ENCODE results near the gene ZNF10.

Gene ZNF10

DNA sequence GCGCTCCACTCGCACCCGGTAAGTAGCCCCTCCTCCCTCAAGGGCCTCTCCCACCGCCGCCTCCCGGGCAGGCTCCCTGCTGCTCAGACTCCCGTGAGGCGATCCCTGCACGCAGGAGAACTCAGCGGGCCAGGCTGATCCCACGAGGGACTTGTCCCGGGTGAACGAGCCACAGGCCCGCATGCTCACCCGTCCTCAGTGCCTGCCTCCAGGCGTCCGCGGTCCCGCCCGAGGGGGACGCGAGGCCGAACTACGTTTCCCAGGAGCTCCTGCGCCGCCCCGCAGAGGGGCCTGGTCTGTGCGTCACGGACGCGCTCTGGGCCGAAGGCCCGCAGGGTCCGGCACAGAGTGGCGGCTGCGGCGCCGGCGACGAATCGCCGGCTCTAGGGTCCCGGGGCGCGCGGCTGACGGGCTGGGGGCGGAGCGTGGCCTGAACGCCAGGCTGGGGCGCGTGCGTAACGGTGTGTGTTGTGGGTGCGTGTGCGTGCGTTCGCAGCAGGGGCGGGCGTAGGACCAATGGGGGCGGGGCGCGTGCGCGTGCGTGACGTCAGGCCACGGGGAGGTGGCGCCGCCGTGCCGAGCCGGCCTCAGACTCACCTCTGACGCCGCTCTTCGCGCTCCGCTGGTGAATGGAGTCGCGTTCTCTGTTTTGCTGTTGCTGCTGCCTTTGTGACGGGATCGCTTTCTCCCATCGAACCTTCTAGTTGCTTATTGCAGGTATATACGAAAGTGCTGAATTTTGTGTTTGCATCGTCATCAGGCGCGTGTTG, at the start of gene ZNF10, which contains the start of gene ZNF891:
Gene ZNF10, plus strand, starts transcription at position 590 of the 770 bp plus-strand sequence. CDS start 13,866 bp downstream, outside the sequence.
Gene ZNF891, minus strand, starts transcription at position 237 of the 770 bp plus-strand sequence. CDS start 8,356 bp downstream, outside the sequence.
- peak; percentile 95 for DNase-seq

DNA sequence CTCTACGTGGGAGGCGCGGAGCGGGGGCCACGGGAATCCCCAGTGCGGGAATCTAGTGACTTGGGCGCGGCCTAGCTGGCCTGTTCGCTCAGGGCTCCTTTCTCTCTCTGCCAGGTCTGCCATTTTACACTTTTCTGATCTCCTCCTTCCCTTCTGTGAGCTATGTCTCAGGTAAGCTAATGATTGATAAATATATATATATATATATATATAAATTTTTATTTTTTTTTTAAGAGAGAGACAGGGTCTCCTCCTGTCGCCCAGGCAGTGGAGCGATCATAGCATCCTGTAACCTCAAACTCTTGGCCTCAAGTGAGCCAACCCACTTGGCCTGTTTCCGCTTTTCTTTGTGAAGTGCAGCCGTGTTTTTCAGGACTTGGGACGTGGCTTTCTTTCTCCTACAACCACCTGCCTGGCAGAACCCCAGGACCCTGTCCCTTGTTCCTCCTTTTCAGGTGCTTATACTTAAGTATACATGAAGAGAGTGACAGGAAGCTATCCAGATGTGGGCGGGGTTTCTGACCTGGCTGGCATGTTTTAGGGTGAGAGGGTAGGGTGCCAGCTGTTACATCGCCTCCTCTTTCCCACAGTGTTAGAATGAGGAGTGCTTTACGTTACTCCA, 49.2 kb upstream of the ZNF10 start:
- no peak for DNase-seq

DNA sequence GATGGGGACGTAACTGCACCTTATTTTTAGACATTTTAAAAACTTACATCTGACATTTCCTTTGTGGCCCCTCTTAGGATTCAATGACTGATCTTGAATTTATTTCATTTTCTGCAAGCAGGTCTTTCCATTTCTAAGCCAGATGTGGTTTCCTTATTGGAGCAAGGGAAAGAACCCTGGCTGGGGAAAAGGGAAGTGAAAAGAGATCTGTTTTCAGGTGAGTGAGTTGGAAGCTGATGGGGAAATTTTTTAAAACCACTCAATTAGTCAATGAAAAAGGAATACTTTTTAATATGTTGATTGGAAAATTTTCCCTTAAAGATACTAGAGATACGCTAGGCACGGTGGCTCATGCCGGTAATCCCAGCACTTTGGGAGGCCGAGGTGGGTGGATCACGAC, 47.1 kb upstream of the ZNF10 start:
- DNase-seq, result no peak

DNA sequence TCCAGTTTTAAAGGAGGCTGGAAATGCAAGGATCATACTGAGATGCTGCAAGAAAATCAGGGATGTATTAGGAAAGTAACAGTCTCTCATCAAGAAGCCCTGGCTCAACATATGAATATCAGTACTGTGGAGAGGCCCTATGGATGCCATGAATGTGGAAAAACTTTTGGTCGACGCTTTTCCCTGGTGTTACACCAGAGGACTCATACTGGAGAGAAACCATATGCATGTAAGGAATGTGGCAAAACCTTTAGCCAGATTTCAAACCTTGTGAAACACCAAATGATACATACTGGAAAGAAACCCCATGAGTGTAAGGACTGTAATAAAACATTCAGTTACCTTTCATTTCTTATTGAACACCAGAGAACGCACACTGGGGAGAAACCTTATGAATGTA, 24.8 kb upstream of the ZNF10 start:
- no peak for DNase-seq

DNA sequence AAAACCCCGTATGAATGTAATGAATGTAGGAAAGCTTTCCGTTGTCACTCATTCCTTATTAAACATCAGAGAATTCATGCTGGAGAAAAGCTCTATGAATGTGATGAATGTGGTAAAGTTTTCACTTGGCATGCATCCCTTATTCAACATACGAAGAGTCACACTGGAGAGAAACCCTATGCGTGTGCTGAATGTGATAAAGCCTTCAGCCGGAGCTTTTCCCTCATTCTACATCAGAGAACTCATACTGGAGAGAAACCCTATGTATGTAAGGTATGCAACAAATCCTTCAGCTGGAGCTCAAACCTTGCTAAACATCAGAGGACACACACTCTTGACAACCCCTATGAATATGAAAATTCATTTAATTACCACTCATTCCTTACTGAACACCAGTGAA, 24.2 kb upstream of the ZNF10 start:
- DNase-seq, result no peak

DNA sequence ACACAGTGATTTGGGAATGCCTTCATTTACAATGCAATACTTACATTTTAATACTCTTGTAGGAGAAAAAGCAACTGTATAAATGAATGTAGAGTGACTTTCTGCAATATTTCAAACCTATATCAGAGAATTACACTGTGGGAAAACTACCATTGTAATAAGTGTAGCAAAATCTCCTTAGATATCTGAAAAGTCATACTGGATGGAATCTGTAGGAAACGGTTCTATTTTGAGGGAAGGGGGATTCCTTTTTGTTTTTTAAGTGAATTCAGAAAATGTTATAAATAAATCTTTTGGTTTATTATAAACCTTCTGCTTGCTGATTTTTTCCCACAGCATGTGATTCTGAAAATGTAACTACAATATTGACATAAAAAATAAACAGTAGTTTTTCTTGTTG, 23.3 kb upstream of the ZNF10 start:
- no peak for DNase-seq

DNA sequence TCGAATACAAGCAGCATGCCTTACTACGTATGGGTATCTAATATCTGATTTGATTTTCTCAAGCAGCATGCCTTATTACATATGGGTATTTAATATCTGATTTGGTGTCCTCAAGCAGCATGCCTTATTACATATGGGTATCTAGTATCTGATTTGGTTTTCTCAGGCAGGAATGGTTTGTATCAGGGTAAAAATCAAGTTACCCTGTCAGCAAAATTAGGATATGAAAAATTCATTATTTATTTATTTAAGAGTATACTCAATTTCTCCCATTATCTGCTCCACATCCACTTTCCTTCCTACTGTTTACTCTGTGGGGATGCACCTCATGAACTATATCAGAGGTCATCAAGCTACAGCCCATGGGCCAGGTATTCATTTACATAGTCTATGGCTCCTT, 22.3 kb upstream of the ZNF10 start:
- no peak for DNase-seq

DNA sequence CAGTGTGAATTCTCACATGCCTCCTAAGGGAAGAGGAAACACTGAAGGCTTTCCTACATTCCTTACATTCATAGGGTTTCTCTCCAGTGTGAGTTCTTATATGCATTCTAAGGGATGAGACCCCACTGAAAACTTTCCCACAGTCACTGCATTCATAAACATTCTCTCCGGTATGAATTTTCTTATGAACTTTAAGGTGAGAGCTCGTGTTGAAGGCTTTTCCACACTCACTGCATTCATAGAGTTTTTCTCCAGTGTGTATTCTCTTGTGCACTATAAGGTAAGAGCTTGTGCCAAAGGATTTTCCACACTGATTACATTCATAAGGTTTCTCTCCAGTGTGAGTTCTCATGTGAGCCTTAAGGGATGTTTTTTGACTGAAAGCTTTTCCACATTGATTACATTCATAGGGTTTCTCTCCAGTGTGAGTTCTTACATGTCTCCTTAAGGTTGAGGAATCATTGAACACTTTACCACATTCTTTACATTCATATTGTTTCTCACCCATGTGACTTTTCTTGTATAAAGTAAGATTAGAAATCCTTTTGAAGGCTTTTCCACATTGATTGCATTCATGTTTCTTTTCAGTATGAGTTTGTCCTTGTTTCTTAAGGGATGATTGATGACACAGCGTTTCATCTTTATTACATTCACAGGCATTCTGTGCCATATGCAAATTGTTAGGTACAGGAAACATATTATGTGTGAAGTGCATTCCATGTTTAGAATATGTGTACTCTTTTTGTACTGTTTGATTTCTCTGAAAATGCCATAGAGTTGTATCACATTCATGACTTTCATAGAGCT, 9.8 kb upstream of the ZNF10 start:
- DNase-seq, result no peak

DNA sequence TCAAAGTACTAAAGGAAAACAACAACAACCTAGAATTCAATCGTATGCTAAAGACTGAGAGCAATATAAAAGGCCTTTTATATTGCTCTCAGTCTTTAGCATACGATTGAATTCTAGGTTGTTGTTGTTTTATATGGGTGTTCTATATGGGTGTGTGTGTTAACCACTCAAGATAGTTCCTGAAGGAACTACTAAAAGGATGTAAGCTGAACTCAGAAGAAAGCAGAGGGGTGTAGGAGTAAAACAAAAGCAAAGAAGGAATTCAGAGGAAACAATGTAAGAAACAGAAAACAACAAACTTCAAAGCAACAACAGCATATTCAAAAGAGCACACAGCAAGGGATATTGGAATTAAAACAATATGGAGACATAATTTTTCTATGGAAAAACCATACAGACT, 5.8 kb upstream of the ZNF10 start:
- no peak for DNase-seq

DNA sequence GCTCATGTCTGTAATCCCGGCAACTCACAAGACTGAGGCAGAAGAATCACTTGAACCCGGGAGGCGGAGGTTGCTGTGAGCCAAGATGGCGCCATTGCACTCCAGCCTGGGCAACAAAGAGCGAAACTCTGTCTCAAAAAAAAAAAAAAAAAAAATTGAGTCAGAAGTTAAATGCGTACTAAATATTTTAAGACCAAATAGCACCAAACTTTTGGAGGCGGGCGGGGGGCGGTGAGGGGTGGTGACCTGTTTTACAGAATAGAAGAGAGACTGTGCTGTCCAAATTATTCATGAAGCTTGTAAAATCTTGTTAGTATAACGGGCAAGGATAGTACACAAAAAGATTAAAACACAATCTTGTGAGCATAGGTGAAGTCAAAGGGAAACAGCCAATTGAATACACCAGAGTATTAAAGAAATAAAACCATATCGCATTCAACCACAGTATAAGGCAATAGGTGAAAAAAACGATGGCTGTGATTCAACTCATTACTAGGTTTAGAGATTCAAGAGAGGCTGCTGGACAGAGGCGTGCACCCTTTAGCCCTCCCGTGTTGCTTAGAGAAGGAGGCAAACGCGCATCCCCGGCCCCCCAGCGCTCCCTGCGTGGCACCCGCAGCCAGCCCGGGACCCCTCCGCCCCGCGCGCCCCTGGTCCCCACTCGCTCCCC, 924 bp upstream of the ZNF10 start:
- DNase-seq, result peak; percentile 29

DNA sequence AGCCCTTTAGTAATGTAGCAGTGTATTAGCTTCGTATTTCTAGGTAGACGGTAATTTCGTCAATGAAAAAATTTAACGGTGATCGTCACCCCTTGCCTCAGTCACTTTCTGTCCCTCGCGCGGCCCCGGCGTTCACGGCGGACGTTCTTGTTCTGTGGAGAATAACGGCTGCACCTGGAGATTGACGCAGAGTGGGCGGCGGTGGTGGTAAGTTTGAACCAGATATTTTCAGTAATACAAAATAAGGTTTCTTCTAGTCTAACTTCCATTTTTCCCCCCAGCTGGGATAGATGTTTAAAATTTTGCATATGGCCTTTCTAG, 341 bp downstream of the ZNF10 start:
- DNase-seq, result no peak

DNA sequence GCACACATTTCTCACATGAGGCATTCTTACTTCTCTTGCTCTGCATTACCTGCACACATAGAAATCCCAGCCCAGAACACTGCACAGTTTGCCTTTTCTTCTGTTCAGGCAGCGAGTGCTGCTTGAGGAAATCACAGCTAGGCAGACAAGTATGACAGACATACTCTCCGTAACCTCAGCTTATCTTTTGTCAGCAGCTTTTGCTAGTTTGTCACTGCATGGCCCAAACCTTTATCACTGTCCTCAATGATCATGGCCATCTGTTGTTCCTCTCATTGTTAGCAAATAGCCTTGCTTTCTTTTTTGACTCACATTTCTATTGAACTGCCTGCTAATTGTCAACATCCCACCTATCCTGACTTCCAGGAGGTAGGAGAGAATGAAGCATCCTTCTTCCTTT, 5.3 kb downstream of the ZNF10 start:
- no peak for DNase-seq

DNA sequence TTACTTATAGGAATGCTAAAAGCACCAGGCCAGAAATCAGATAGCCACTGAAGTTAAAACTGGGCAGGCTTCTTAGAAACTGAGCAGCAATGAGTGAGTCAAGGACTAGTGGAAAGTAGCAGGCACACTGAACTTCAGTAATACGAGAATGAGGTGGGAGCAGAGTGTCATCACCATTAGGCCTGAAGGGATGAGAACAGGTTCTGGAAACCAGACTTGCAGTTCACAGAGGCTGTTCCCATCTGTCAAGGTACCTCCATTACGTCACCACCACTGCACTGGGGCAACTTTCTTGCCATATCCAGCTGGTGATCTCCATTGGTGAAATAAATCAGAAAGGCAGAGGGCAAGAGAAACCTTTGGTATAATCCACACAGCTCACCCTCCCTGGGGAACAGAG, 15.6 kb downstream of the ZNF10 start:
- DNase-seq, result no peak

DNA sequence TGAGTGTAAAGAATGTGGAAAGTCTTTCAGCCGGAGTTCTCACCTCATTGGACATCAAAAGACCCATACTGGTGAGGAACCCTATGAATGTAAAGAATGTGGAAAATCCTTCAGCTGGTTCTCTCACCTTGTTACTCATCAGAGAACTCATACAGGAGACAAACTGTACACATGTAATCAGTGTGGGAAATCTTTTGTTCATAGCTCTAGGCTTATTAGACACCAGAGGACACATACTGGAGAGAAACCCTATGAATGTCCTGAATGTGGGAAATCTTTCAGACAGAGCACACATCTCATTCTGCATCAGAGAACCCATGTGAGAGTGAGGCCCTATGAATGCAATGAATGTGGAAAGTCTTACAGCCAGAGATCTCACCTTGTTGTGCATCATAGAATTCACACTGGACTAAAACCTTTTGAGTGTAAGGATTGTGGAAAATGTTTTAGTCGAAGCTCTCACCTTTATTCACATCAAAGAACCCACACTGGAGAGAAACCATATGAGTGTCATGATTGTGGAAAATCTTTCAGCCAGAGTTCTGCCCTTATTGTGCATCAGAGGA, 25.8 kb downstream of the ZNF10 start:
- no peak for DNase-seq

DNA sequence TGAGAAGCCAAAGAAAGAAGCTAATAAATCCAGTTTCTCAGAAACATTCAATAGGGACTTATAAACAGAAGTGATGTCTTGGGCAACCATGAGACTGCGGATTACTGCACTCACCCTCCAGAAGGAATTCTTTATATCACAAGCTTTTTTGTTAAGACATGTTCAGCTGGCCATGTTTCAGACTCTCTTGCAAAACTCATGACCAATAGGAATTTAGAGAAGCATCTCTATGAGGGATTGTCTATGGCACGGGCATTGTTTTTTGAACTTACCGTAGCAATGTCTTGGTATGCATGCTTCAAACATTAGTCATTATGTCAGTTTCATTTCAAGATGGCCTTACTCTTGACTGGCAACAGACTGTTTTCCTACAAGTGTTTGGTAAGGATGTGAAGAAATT, 35.3 kb downstream of the ZNF10 start:
- no peak for DNase-seq

DNA sequence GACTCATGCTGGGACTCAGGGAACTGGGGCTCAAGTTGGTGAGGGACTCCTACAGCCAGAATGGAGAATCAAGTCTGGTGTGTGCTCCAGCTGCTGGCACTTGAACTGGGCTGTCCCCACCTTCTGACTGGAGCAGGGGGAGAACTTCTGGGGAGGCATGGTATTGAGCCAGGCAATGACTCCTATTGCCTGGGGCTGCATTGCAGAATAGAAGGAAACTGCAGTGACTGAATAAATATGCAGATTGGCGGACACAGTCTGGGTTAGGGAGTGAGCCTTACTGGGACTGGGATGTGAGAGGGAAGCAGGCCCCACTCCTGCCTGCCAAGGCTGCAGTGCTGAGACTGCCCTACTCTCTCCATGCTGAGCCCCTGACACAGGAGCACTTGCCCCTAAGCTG, 42.1 kb downstream of the ZNF10 start:
- no peak for DNase-seq

DNA sequence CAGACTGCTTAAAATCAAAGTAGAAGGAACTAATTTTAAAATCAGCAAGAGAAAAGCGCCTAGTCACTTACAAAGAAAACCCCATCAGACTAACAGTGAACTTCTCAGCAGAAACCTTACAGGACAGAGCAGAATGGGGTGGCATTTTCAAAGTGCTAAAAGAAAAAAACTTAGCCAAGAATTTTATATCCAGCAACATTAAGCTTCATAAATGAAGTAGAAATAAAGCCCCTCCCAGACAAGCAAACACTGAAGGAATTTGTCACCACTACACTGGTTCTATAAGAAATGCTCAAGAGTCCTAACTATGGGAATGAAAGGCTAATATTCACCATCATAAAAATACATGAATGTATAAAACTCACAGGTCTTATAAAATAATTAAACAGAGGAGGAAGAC, 44.5 kb downstream of the ZNF10 start:
- no peak for DNase-seq

DNA sequence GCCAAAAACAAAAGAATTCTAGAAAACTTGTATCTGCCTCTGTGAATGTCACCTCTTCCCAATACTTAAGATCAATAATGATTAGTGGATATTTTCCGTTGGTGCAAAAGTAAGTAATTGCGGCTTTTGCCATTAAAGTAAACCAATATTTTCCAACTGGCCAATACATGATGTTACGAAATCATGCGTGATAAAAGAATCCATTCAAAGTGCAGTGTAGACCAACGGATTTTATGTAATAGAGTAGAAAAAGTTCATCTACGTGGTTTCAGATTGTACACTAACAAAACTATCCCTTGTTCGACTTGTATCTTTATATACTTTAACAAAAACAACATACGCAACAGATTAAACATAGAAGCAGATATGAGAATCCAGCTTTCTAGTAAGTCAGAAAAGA, 50.2 kb downstream of the ZNF10 start:
- no peak for DNase-seq

DNA sequence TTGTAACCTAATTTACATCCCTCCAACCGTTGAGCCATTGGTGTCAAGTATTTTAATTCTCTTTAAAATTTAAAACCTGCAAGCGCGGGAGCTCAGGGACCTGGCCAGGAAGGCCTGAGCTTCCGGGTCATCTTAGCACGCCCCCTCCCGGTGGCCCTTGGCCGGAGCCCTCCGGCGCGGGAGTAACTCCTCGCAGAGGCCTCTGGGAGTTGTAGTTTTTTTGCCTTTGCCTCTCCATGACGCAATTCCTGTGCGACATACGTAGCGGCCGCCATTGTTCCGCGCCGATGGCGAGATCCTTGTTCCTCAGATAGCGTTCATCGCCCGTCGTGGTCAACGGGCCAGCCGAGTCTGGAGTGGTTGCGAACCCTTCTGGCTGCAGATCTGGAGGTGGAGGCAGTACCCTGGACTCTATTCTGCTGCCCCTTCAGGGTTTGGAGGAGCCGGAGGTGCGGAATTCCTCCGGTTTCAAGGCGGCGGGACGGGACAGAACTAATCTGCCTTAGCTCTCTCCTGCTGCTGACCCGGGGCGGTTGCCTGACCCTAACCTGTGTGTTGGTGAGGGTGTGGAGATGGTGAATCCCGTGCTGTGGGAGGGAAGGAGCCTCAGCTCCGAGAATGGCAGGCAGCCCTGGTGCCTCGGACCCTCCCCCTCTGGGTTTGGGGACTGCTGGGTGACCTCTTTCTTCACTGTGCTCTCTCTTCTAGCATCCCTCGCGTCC, 51.0 kb downstream of the ZNF10 start, which contains the start of gene ZNF268:
Gene ZNF268, plus strand, starts transcription at position 258 of the 722 bp plus-strand sequence. CDS start 503 bp downstream, outside the sequence.
- DNase-seq, result peak; percentile 85

DNA sequence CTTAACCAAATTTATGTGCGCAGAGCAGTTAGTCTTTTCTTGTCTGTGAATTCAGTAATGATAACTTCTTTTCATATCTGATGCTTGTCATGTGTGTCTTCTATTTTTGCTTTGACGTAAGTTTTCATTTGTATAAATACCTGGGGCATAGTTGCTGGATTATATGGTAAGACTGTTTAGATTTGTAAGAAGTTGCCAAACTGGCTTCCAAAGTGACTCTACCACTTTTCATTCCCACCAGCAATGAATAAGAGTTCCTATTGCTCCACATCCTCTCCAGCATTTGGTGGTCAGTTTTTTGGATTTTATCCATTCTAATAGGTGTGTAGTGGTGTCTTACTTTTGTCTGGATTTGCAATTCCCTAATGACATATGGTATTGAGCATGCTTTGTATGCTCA, 59.7 kb downstream of the ZNF10 start:
- DNase-seq, result no peak

DNA sequence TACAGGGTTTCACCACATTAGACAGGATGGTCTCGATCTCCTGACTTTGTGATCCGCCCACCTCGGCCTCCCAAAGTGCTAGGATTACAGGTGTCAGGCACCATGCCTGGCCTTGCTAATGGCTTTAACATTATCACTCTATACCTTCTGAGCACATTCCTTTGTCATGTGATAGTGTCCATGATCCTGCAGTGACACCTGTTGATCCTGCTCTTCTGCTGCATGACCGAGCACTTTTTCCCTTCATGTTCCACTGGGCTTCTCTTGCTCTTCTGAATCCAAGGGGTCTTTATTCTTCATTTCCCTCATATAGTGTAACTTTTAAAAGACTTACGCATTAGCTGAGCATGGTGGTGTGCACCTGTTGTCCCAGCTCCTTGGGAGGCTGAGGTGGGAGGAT, 62.4 kb downstream of the ZNF10 start:
- DNase-seq, result no peak

DNA sequence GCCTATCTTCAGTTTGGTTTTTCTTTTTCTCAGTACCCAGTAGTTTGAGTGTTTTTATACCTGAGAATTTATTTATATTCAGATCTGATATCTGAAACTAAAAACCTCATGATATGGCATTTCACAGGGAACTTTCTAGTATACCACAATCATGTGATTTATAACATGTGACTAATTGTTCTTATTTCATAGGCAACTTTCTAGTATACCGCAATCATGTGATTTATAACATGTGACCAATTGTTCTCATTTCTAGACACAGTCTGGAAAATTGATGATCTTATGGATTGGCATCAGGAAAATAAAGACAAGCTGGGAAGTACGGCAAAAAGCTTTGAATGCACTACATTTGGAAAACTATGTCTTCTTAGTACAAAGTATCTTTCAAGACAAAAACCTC, 71.5 kb downstream of the ZNF10 start:
- DNase-seq, result no peak

Data from HCEC 1CT (cell line).